ENCODE data around the gene SCD5.

SCD5 gene

DNA sequence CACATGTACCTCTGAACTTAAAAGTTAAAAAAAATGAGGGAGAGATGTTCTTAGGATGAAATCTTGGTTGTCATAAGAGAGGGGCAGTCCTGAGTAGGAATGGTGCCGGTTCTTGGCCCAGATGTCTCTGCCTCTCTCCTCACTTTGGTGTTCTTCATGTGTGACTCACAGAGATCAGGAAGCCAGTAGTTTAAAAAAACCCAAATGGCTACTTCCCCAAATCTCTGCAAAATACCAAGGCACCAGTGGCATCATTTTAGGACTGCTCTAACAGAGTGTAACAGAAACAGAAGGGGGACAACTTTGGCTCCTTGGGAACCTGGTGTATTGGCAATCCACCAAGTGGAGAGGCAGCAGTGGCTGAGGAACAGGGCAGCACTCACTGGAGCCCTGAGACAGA, 116.8 kb downstream of the SCD5 start:
- no peak for DNase-seq

DNA sequence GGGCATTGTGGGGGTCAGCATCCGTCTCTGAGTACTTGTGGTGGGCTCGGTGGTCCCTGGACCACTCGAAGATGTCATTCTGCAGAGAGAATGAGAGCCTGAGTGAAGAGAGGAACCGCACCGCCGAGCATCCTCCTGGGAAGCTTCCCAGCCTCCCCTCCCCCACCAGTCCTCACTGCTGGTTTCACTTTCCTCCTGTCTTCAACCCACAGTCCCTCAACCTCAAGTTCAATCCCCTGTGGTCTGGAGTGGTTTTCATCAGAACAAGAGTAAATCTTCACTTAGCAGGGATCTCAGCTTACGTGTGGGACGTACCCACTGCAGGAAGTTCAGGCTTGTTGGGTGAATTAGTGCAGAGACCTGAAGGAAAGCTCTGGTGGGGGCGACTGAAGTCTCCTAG, 117.8 kb downstream of the SCD5 start:
- DNase-seq = no peak

GRCh38 chr4:82679531-82679930, 119.1 kb downstream of the SCD5 start:
- DNase-seq = no peak

GRCh38 chr4:82678051-82678450, 120.5 kb downstream of the SCD5 start:
- DNase-seq = no peak

DNA sequence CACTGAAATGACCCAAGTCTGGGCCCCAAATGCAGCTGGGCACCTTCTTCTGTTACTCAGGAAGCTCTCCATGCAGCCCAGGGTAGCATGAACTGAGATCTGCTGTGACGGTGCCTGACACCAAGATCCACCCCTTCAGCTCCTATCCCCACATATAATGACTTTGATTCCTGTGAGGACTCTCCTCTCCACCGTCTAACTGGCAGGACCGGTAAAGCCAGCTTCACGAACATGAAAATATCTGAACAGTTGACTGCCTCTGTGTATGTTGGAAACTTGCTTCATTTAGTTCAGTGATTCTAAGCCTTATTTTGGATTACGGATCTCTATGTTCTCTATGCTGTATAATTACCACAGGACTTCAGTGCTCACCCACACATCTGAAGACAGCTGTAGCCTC, 121.3 kb downstream of the SCD5 start:
- no peak for DNase-seq

DNA sequence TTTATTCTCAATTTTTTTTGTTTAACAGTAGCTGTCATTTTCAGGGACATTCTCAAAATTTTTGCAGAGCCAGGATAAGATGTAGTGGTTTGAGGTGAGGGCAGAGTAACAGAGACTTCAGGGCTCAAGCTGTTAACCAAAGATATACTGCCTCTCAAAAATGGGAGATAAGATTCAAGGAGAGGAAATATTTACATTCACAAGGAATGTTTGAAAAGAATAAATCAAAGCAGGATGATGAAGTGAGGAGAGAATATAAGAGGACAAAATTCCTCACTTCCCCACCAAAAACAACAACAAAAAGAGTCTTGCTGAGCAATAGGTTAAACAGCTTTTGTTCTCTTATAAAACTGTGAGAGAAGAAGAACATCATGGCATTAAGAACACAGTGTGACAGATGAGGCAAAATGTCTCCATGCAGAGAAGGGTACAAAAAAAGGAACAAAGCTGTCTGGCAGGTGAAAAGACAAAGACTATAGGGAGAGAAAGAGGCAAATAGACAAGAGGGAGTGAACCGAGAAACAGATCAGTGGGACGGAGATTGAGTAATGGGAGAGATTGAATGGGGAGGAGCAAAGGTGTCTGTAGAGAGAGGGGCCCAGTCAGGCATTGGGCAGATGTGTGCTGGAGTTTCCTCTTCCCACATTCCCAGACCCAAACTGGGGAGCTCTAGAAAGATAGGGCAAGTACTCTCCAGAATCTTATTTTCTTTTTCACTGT, 130.7 kb downstream of the SCD5 start:
- DNase-seq = no peak

DNA sequence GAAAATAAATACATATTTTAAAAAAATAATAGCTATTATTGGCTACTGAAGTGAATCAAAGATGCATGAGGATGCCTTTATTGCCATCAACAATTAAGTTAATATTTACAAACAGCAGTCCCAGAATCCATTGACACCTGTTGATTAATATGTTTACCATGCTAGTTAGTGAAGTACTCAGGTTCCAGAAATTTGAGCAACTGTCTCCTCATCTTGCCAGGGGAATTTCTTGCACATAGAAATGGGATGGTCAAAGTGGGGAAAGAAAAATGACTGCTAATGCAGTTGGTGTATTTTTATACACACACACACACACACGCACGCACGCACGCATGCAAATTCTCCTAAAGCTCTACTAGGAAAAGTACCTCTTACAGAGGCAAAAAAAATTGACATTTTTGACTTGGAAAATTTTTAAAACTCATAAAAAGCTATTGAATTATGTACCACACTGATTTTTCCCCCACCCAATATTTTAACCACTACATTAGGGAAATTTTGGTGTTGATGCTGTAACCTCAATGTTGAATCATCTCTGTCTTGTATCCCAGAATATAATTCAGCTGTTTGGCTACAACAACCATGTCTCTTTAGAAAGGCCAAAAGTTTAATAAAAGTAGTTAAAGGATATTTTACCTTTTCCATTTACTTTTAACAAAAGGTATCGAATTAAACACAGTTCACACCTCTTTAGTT, 131.5 kb downstream of the SCD5 start:
- no peak for DNase-seq

- no peak for DNase-seq
These were observed 137.2 kb downstream of the SCD5 start for GRCh38 chr4:82661181-82661992.

- DNase-seq = no peak
These were observed 146.5 kb downstream of the SCD5 start for GRCh38 chr4:82652062-82652461.

DNA sequence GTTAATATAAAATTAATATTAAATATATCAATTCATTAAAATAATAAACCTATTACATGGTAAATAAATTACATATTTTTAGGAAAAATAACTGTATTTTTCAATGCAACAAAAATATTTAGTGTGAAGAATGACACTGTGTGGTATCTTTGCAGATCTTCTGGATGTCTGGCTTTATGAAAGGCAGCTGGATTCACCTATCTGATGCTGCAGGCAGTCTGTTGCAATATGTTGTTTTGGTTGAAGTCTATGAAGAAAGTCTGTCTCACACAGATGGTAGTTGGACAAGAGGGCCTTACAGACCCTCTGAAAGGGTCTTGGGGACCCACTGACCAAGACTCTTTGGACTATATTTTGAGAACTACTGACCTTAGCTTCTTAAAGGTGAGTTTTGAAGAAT, 147.7 kb downstream of the SCD5 start:
- no peak for DNase-seq

DNA sequence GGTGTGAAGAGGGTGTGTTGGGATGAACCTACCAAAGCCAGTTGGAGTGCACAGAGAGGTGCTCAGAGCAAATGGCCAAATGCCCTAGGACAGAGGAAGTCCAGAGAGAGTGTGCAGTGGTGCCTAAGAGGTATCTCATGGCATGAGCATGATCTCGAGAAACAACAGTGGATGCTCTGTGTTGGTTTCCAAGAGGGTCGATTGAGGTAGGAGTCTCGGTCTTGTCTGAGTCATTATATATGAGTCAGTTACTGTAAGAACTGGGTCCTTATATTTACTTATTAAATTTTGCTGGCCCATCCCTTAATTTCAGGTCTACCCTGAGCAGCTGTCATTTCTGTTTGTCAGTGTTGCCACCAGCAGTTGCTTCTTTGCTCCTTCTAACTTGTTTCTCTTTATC, 150.2 kb downstream of the SCD5 start:
- no peak for DNase-seq

DNA sequence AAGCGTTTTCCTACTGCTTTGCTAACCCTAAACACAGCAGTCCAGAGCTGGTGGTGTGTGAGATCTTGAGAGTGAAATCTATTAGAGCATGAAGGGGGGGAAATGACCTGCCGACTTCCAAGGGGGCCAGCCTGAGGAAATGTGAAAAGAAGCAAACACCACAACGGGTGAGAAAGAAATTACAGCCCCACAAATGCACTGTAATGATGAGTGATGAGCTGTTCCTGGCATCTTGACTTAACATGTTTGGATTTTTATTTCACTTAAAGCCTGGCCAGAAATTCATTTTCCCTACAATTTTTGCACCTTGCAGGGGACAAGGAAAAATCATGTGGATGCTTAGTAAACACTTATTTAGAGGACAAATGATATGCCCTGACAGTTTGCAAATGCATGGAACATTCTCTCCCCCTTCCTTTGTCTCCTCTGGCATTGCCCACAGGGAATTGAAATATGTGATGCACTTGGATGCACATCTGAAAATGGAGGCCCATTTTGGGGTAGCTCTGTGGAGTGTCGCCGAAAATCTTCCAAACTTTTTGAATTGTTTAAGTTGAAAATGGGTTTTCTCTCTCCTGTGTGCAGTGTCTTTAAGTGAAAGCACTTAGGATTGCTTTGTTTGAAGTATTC, 152.5 kb downstream of the SCD5 start:
- DNase-seq = no peak

- DNase-seq = no peak
These were observed 153.9 kb downstream of the SCD5 start for GRCh38 chr4:82644734-82645126.

GRCh38 chr4:82643994-82644733, 154.4 kb downstream of the SCD5 start:
- no peak for DNase-seq

GRCh38 chr4:82642331-82642730, 156.3 kb downstream of the SCD5 start:
- DNase-seq = no peak

- no peak for DNase-seq
These were observed 158.1 kb downstream of the SCD5 start for GRCh38 chr4:82640540-82640939.

- no peak for DNase-seq
These were observed 158.6 kb downstream of the SCD5 start for GRCh38 chr4:82639971-82640370.

GRCh38 chr4:82638479-82638878, 160.1 kb downstream of the SCD5 start:
- DNase-seq = no peak

DNA sequence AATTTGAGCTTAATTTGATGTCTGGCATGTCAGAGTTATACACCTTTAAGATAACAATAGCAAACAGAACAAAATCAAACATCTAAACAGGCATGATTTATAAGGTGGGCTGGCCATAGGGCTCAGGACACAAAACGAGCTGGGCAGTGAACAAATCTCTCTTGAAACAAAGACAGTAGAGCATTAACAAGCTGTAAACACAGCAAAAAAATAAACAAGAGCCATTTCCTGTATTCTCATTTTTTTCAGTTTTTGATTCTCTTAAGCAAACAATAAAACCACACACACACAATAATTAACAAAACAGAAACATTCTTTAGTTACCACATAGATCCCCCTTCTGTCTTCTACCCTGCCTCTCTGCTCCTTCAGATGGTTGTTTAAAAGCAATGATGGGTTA, 168.5 kb downstream of the SCD5 start:
- no peak for DNase-seq

GRCh38 chr4:82629238-82630000, 169.2 kb downstream of the SCD5 start:
- DNase-seq = no peak

DNA sequence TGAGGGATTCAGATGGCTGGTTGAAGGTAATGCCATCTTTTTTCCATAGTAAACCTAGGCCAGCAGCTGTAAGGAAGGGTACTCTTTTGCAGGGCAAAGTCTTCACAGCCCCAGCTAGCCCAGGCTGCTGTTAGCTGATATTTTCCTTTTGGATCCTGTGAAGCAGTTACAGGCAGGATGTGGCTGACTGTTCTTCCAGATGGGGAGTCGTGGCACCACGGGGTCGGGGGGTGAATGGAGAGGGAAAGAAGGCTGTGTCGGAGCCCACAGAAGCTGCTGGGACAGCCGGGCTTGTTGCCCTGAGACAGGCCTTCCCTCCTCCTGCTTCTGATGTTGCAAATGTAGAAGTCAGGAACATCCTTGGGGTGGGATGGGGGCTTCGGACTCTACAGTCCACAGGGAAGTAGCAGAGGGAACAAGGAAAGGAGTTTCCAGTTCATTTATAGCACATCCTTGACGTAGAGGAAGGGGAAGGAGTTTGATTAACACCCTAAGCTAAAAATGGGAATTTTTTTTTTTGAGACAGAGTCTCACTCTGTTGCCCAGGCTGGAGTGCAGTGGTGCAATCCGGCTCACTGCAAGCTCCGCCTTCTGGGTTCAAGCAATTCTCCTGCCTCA, 172.2 kb downstream of the SCD5 start:
- DNase-seq = no peak
